Measurements from ENCODE around the gene UPK1A. TPM values are rescaled to one million over a fixed set of nuclear protein-coding genes. Genes with fewer than 3 reads are reported as not detected.
A peak's percentile ranks its signal among the peaks of the same experiment; 100 is the strongest.
"Not testable (repeated sequence)": the region's sequence is repeated elsewhere in the genome, so short reads cannot be mapped to it uniquely, and the experiment has no call there.

The UPK1A gene
- total RNA-seq, 2 experiments from 2014 or later: 0.30 TPM; not detected in 1

DNA sequence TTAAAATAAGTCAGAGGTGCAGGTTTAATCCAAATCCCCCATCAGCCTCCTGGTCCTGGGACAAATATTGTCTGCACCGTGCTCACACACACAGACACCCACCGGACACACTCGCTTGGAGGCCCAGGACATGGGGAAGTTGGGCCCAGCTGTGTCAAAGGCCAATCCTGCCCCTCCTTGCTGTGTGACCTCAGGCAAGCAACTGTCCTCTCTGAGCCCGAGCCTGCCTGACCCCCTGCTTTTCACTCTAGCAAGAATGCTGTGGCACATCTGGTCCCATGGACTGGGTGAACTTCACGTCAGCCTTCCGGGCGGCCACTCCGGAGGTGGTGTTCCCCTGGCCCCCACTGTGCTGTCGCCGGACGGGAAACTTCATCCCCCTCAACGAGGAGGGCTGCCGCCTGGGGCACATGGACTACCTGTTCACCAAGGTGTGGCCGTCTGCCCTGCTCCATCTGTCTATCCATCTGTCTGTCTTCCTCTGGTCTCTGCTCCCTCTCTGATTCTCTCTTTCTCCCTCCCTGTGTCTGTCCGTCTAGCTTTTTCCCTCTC is 9.3 kb downstream of the UPK1A start:
- no peak overlapping the region for H3K27ac Mint-ChIP-seq
- peaks cover 40% of the 10 kb centered on the region for H3K27me3 Mint-ChIP-seq
- no peak for DNase-seq
- H3K9me3 Mint-ChIP-seq (ENCODE audit: low read depth): no peaks in the 10 kb centered on the region
- H3K4me1 Mint-ChIP-seq: peaks cover 8% of the 10 kb centered on the region
- H3K36me3 Mint-ChIP-seq: no peaks in the 10 kb centered on the region
- H3K4me3 Mint-ChIP-seq: no peak overlapping the region
- ATAC-seq: no peak
- CTCF ChIA-PET: no interaction called here

DNA sequence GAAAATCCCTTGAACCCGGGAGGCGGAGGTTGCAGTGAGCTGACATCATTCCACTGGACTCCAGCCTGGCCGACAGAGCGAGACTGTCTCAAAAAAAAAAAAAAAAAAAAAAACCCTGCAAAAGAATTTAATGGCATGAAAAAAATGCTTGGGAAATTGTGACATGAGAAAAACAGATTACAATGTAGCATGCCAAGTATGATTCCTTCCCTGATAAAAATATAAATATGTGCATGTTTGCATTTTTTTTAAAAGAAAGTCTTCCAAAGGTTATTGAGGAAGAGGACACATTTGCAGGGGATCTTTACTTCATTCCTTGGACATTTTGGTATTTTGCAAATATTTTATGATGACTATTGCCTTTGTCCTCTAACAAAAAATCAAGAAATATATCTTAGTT is 23.5 kb downstream of the UPK1A start:
- CTCF ChIA-PET: interaction anchor here (1.1 to 1.3 kb wide), 2 partner anchors 12 to 130 kb away, joined by 4 to 5 read pairs; no protein-coding TSS in a partner anchor
- Mint-ChIP-seq H3K9me3 (ENCODE audit: low read depth) (no peaks in the 10 kb centered on the region), H3K4me1 (peaks cover 6% of the 10 kb centered on the region), H3K36me3 (no peaks in the 10 kb centered on the region), H3K27ac (no peak overlapping the region), H3K4me3 (no peak overlapping the region), H3K27me3 (peaks cover 4% of the 10 kb centered on the region)
- DNase-seq: no peak
- no peak for ATAC-seq

DNA sequence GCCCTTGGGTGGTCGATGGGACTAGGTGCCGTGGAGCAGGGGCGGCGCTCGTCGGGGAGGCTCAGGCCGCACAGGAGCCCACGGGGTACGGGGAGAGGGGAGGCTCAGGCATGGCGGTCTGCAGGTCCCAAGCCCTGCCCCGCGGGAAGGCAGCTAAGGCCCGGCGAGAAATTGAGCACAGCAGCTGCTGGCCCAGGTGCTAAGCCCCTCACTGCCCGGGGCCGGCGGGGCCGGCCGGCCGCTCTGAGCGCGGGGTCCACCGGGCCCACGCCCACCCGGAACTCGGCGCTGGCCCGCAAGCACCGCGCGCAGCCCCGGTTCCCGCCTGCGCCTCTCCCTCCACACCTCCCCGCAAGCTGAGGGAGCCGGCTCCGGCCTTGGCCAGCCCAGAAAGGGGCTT is 24.8 kb downstream of the UPK1A start:
- H3K4me3 Mint-ChIP-seq: not testable (repeated sequence)
- CTCF ChIA-PET: interaction anchor here (0.6 to 3.9 kb wide), 6 partner anchors 11 to 476 kb away, joined by 4 to 31 read pairs (median 8); no protein-coding TSS in a partner anchor

DNA sequence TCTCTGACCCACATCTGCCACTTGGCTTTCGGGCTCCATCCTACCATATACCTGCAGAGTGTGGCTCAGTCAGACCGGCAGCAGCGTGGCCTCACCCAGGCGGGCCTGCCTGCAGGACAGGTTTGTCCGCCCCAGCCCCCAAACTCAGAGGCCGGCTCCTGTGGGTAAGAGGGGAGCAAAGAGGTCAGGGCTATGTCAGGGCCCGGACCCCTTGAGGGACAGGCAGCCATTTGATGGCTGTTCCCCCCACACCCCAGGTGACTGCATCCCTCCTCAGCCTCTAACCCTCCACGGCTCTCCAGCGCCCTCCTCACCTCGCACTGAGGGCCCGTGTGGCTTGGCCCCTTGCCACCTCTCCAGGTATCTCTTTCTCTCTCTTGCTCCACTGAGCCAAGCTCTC is 25.7 kb downstream of the UPK1A start:
- Mint-ChIP-seq H3K4me1 (peaks cover 12% of the 10 kb centered on the region), H3K4me3 (no peak overlapping the region), H3K36me3 (no peaks in the 10 kb centered on the region), H3K9me3 (ENCODE audit: low read depth) (no peaks in the 10 kb centered on the region), H3K27me3 (peaks cover 4% of the 10 kb centered on the region), H3K27ac (no peak overlapping the region)
- CTCF ChIA-PET: interaction anchor here (0.6 to 12.3 kb wide), 11 partner anchors 10 to 239 kb away, joined by 3 to 254 read pairs (median 7); partner anchors contain the start of genes PSENEN and U2AF1L4
- DNase-seq (no peak), ATAC-seq (no peak)

More for the DNA sequence above, 24.8 kb downstream of the UPK1A start:
- not testable (repeated sequence) for DNase-seq; H3K27ac Mint-ChIP-seq; H3K36me3 Mint-ChIP-seq; H3K4me1 Mint-ChIP-seq; H3K27me3 Mint-ChIP-seq; ATAC-seq; H3K9me3 Mint-ChIP-seq (ENCODE audit: low read depth)

DNA sequence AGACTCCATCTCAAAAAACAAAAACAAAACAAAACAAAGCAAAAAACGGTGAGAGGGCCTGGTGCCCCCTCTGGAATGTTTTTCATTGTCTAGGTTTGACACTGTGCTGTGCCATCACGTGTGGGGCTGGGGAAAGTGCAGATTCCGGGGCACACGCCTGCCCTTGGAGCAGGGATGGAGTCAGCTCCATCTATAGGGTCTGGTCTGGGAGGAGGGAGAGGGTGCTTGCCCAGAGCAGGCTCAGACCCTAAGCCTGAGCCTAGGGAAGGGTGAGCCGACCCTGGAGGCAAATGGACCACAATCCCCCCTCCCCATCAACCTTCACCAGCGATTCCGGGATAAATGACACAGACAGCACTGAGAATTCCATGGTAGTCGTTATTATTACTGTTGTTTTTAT is 27.1 kb downstream of the UPK1A start:
- H3K27ac Mint-ChIP-seq: no peak overlapping the region
- peaks cover 13% of the 10 kb centered on the region for H3K4me1 Mint-ChIP-seq
- no peaks in the 10 kb centered on the region for H3K36me3 Mint-ChIP-seq
- no peaks in the 10 kb centered on the region for H3K9me3 Mint-ChIP-seq (ENCODE audit: low read depth)
- CTCF ChIA-PET: interaction anchor here (0.7 to 12.3 kb wide), 12 partner anchors 9 to 238 kb away, joined by 3 to 254 read pairs (median 6); partner anchors contain the start of genes LIN37, PSENEN and U2AF1L4
- no peak for DNase-seq
- peaks cover 4% of the 10 kb centered on the region for H3K27me3 Mint-ChIP-seq
- no peak overlapping the region for H3K4me3 Mint-ChIP-seq
- ATAC-seq: peak; percentile 8

DNA sequence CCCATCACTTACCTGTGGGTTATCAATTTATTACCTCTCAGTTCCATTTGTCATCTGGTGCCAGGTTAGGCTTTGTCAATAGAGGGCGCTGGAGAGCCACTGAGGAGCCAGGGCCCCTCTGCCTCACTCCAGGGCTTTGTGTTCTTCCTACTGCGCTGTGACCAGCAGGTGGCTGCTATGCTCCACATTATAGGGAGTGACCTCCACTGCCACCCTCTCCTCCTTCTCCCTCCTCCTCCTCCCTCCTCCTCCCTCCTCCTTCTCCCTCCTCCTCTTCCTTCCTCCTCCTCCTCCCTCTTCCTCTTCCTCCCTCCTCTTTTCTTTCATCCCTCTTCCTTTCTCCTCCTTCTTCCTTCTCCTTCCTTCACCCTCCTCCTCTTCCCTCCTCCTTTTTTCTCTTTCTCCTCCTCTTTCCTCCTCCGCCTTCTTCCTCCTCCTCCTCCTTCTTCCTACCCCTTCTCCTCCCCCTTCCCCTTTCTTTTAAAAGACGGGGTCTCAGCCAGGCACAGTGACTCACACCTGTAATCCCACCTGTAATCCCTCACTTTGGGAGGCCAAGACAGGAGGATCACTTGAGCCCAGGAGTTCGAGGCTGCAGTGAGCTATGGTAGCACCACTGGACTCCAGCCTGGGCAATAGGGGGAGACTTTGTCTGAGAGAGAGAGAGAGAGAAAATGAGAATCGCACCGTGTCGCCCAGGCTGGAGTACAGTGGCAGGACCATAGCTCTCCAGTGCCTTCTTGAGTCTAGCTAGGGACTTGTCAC is 27.7 kb downstream of the UPK1A start:
- CTCF ChIA-PET: interaction anchor here (0.6 to 12.3 kb wide), 22 partner anchors 9 to 1742 kb away, joined by 3 to 254 read pairs (median 4); partner anchors contain the start of genes KMT2B, PSENEN, U2AF1L4 and ZBTB32
- peaks cover 13% of the 10 kb centered on the region for H3K4me1 Mint-ChIP-seq
- H3K27me3 Mint-ChIP-seq: peaks cover 4% of the 10 kb centered on the region
- ATAC-seq (peak; percentile 100), DNase-seq (peak; percentile 96)
- H3K27ac Mint-ChIP-seq: peak overlapping the region; percentile 61
- no peaks in the 10 kb centered on the region for H3K36me3 Mint-ChIP-seq
- H3K4me3 Mint-ChIP-seq: no peak overlapping the region
- no peaks in the 10 kb centered on the region for H3K9me3 Mint-ChIP-seq (ENCODE audit: low read depth)

DNA sequence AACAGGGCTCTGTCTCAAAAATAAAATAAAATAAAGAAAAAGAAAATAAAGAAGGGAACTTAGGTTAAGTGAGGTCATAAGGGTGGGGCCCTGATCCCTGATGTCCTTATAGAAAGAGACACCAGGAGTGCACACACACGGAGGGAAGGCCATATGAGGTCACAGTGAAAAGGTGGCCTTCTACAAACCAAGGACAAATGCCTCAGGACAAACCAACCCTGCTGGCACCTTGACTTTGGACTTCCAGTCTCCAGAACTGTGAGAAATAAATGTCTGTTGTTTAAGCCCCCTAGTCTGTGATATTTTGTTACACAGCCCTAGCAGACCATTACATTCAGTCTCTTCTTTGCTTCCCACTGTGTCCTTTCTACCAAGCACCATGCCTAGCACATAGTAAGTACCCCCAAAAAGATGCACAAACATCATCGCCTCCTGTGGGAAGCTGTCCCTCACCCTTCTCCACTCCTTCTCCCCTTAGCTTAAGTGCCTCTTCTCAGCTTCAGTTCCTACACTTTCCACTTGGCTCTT is 29.6 kb downstream of the UPK1A start:
- Mint-ChIP-seq H3K9me3 (ENCODE audit: low read depth) (no peaks in the 10 kb centered on the region), H3K4me3 (no peak overlapping the region), H3K27ac (no peak overlapping the region), H3K36me3 (no peaks in the 10 kb centered on the region), H3K27me3 (no peaks in the 10 kb centered on the region), H3K4me1 (peaks cover 17% of the 10 kb centered on the region)
- CTCF ChIA-PET: interaction anchor here (2.0 to 12.3 kb wide), 2 partner anchors 10 to 17 kb away, joined by 9 to 254 read pairs; partner anchors contain the start of gene ZBTB32
- ATAC-seq (no peak), DNase-seq (no peak)

DNA sequence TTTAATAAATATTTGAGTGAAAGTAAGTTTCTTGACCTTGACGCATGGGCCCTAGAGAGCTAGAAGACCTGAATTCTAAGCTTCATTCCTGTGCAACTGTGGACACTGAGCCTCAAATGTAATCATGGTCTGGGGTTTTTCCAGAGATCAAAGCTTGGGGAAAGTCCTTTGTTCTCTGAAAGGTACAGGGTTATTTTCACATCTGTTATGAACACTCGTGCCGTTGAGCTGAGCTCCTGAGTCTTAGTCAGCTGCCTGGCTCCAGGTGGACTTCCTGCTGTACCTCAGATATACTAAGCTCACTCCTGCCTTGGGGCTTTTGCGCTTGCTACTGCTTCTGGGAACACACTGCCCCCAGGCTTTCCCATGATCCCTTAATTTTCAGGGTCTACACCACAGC is 30.5 kb downstream of the UPK1A start:
- Mint-ChIP-seq H3K27ac (no peak overlapping the region), H3K4me1 (peaks cover 17% of the 10 kb centered on the region), H3K4me3 (no peak overlapping the region), H3K27me3 (no peaks in the 10 kb centered on the region), H3K36me3 (no peaks in the 10 kb centered on the region), H3K9me3 (ENCODE audit: low read depth) (no peaks in the 10 kb centered on the region)
- DNase-seq (no peak), ATAC-seq (no peak)
- CTCF ChIA-PET: interaction anchor here (1.1 to 12.3 kb wide), 3 partner anchors 17 to 207 kb away, joined by 3 to 254 read pairs (median 12); no protein-coding TSS in a partner anchor

DNA sequence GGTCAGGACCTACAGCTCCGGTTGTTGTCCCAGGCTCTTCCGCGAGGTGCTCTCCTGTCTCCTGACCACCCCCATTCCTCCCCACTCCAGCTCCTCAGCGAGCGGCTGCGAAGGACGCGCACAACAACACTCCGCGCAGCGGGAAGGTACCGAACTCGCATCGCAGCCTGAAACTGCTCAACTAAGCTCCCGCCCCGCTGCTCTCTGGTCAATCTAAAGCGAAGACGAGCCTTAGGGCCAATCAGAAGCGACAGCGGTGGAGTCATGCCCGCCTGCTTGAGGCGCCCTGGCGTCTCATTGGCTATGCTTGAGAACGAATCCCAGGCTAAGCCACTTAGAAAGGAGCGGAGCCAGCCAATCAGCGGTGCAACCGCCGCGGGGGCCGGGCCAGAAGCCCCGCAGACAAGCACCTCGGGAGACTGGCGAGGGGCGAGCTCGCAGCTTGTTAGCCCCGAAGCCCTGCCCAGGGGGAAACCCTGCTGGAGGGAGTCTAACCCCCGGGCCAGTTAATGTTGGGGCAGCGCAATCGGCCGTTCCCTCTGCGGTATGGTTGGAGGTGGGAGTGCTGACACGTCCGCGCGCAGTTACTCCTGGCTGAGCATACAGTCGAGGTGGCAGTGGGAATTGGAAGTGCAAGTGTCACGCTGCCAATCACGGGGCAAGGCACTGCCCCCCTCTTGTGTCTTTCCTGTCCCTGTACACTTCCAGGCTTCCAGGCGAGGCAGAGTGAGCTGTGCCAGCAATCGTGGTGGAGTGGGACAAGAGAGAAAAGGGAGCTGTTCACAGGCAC is 36.1 kb downstream of the UPK1A start:
- Mint-ChIP-seq H3K27me3 (no peaks in the 10 kb centered on the region), H3K36me3 (peaks cover 1% of the 10 kb centered on the region), H3K27ac (peak overlapping the region; percentile 98), H3K4me3 (peak overlapping the region; percentile 97), H3K4me1 (peaks cover 13% of the 10 kb centered on the region), H3K9me3 (ENCODE audit: low read depth) (no peaks in the 10 kb centered on the region)
- CTCF ChIA-PET: interaction anchor here (0.8 to 12.3 kb wide), 9 partner anchors 8 to 229 kb away, joined by 3 to 254 read pairs (median 7); partner anchors contain the start of genes IGFLR1 and LIN37
- DNase-seq: peak; percentile 98
- peak; percentile 100 for ATAC-seq

DNA sequence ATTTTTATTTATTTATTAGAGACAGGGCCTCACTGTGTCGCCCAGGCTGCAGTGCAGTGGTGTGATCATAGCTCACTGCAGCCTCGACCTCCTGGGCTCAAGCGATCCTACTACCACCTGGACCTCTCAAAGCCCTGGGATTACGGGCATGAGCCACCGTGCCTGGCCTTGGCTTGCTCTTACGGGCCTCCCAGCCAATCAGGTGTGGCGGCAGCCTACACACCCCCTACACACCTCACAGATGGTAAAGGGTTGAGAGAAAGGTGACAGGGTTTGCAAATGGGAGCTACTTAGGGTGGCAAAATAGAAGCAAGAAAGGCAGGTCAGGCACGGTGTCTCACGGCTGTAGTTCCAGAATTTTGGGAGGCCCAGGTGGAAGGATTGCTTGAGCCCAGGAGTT is 37.0 kb downstream of the UPK1A start:
- peaks cover 1% of the 10 kb centered on the region for H3K36me3 Mint-ChIP-seq
- H3K4me1 Mint-ChIP-seq: peaks cover 16% of the 10 kb centered on the region
- no peaks in the 10 kb centered on the region for H3K27me3 Mint-ChIP-seq
- ATAC-seq: no peak
- no peaks in the 10 kb centered on the region for H3K9me3 Mint-ChIP-seq (ENCODE audit: low read depth)
- no peak overlapping the region for H3K4me3 Mint-ChIP-seq
- no peak overlapping the region for H3K27ac Mint-ChIP-seq
- CTCF ChIA-PET: interaction anchor here (1.0 to 12.3 kb wide), 6 partner anchors 9 to 228 kb away, joined by 5 to 254 read pairs (median 10); partner anchors contain the start of gene LIN37
- no peak for DNase-seq

DNA sequence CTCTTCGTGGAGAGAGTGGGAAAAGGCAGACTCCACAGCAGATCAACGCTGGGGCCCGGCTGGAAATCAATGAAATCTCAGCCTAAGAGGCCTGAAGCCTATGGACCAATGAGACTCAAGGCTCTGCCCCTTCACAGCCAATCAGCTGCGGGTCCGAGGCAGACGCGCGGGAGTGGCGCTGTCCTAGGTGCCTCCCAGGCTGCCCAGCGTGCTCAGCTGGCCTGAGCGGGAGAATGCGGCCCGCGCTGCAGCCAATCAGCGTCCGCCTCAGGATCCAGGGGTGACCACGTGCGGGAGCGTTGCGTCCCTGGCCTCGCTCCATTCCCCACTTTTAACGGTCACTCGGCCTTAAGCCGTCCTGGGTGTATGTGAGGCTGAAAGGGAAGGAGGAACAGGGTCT is 37.9 kb downstream of the UPK1A start, which contains the start of gene ZBTB32:
Gene ZBTB32, plus strand, starts transcription at position 341 of the 400 bp plus-strand sequence. CDS start 10,069 bp downstream, outside the sequence.
- CTCF ChIA-PET: interaction anchor here (2.5 to 12.3 kb wide), 3 partner anchors 9 to 44 kb away, joined by 9 to 254 read pairs (median 9); partner anchors contain the start of gene LIN37
- Mint-ChIP-seq H3K27me3 (no peaks in the 10 kb centered on the region), H3K27ac (no peak within 1 kb of the TSS), H3K4me1 (peaks cover 21% of the 10 kb centered on the region), H3K9me3 (ENCODE audit: low read depth) (no peaks in the 10 kb centered on the region), H3K36me3 (peaks cover 1% of the 10 kb centered on the region), H3K4me3 (no peak within 1 kb of the TSS)
- ATAC-seq (no peak), DNase-seq (no peak)

DNA sequence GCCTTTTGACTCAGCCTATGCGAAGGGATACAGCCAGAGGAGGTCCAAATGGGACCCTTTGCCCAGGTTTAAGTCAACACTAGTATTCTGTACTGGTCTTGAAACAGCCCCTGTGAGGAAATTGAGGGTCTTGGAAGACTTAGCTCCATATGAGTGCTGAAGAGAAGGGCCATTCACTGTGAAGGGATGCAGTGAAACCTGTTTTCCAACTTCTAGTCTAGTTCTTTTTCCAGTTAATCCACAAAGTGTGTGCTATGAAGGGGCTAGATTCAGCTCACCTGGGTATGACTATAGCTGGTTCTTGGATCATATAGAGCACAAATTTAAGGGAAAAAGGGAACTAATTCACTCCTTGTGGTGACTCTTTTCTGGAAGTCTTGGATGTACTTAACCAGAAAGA is 42.1 kb downstream of the UPK1A start:
- no peak overlapping the region for H3K4me3 Mint-ChIP-seq
- H3K27ac Mint-ChIP-seq: peak overlapping the region; percentile 37
- H3K4me1 Mint-ChIP-seq: peaks cover 40% of the 10 kb centered on the region
- H3K9me3 Mint-ChIP-seq (ENCODE audit: low read depth): no peaks in the 10 kb centered on the region
- no peak for ATAC-seq
- H3K27me3 Mint-ChIP-seq: no peaks in the 10 kb centered on the region
- CTCF ChIA-PET: interaction anchor here (1.3 to 1.6 kb wide), 2 partner anchors 11 to 14 kb away, joined by 6 to 8 read pairs; no protein-coding TSS in a partner anchor
- no peak for DNase-seq
- H3K36me3 Mint-ChIP-seq: peaks cover 1% of the 10 kb centered on the region

Data from activated CD8-positive, alpha-beta memory T cell treated with anti-CD3 and anti-CD28 coated beads, Interleukin-2, amount 10 ng/mL, durations not matched to agents 7 days and 5 days (primary cell).